SJCRH30 (cell line): ENCODE measurements around the gene SLC35E3. TPM values are rescaled to one million over a fixed set of nuclear protein-coding genes. Genes with fewer than 3 reads are reported as not detected.

ENCODE experiments used
- DNase-seq, 2 experiments: peaks; one replicate each; pipeline ENCODE4 v3.0.0-alpha.2; 2015 to 2020
- H3K27ac ChIP-seq: fragments of 250-450 bp; sonication (Bioruptor Pico); 2 replicates; pipeline ENCODE4 v1.5.1; 2020; ENCODE audit warnings: mild to moderate bottlenecking, moderate library complexity
- H3K27me3 ChIP-seq: fragments of 250-450 bp; sonication (Bioruptor Pico); 2 replicates; pipeline ENCODE4 v1.5.1; 2020; ENCODE audit warnings: mild to moderate bottlenecking, moderate library complexity
- H3K36me3 ChIP-seq: fragments of 250-450 bp; sonication (Bioruptor Pico); 2 replicates; pipeline ENCODE4 v1.5.1; 2020; ENCODE audit warnings: mild to moderate bottlenecking, moderate library complexity
- H3K4me1 ChIP-seq: fragments of 250-450 bp; sonication (Bioruptor Pico); 2 replicates; pipeline ENCODE4 v1.5.1; 2020; ENCODE audit warnings: mild to moderate bottlenecking, moderate library complexity
- H3K4me3 ChIP-seq: fragments of 250-450 bp; sonication (Bioruptor Pico); 2 replicates; pipeline ENCODE4 v1.5.1; 2020; ENCODE audit warnings: mild to moderate bottlenecking, moderate library complexity
- H3K9me3 ChIP-seq: fragments of 250-450 bp; sonication (Bioruptor Pico); replicated peaks from 2 replicates; pipeline ENCODE4 v1.5.1; 2020; ENCODE audit warnings: mild to moderate bottlenecking, moderate library complexity
- total RNA-seq: library from RNA; depleted of rRNA; stranded (reverse); fragments of >200 nt; shearing (Covaris generic); gene quantifications from 2 replicates; pipeline ENCODE4 v1.2.3, GENCODE V29; 2014

The SLC35E3 gene
- total RNA-seq, 1 experiment from 2014 or later, result 10.5 TPM

DNA sequence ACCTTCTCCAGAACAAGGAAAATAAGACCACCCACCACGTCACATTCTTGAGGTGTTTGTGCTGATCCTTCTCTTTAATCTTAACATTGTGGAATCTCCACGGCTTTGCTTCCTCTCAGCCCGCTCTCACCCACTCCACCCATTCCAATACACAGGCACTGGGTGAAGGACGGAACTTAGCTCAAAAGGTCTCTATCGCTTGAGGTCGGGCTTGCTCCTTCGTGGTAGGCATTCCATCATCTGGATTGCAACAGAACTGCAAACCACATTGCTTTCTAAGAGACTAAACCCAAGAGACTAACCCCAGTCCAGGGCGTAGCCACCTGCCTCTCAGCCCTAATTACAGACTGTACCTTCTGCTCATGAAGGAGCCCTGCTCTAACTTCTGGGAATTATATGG lies 38.0 kb downstream of the SLC35E3 start:
- Histone ChIP-seq H3K27ac (peak overlapping the region; percentile 28; the same call in 1 of the 2 replicates), H3K36me3 (no peaks in the 10 kb centered on the region), H3K4me1 (peaks cover 16% of the 10 kb centered on the region), H3K27me3 (no peaks in the 10 kb centered on the region), H3K9me3 (no peaks in the 10 kb centered on the region), H3K4me3 (no peak overlapping the region)
- DNase-seq, result peak; percentile 84 to 86

- no peak for DNase-seq
- Histone ChIP-seq H3K4me3 (no peak overlapping the region), H3K9me3 (no peaks in the 10 kb centered on the region), H3K27ac (no peak overlapping the region), H3K4me1 (peaks cover 16% of the 10 kb centered on the region), H3K36me3 (no peaks in the 10 kb centered on the region), H3K27me3 (no peaks in the 10 kb centered on the region)
Measured at GRCh38 chr12:68785358-68785757, 39.4 kb downstream of the SLC35E3 start.

- Histone ChIP-seq H3K4me1 (peaks cover 16% of the 10 kb centered on the region), H3K27me3 (no peaks in the 10 kb centered on the region), H3K27ac (no peak overlapping the region), H3K4me3 (no peak overlapping the region), H3K9me3 (no peaks in the 10 kb centered on the region), H3K36me3 (no peaks in the 10 kb centered on the region)
- no peak for DNase-seq
Measured at GRCh38 chr12:68785823-68786222, 39.8 kb downstream of the SLC35E3 start.

- Histone ChIP-seq H3K36me3 (no peaks in the 10 kb centered on the region), H3K4me3 (no peak overlapping the region), H3K9me3 (no peaks in the 10 kb centered on the region), H3K27me3 (no peaks in the 10 kb centered on the region), H3K4me1 (peaks cover 16% of the 10 kb centered on the region), H3K27ac (no peak overlapping the region)
- no peak for DNase-seq
Measured at GRCh38 chr12:68786929-68787328, 41.0 kb downstream of the SLC35E3 start.

GRCh38 chr12:68788554-68789143 lies 42.7 kb downstream of the SLC35E3 start:
- DNase-seq, result no peak
- Histone ChIP-seq H3K27ac (no peak overlapping the region), H3K36me3 (no peaks in the 10 kb centered on the region), H3K9me3 (no peaks in the 10 kb centered on the region), H3K4me1 (peaks cover 22% of the 10 kb centered on the region), H3K4me3 (no peak overlapping the region), H3K27me3 (no peaks in the 10 kb centered on the region)

- no peaks in the 10 kb centered on the region for H3K27me3 ChIP-seq
- H3K4me3 ChIP-seq, result no peak overlapping the region
- no peaks in the 10 kb centered on the region for H3K9me3 ChIP-seq
- peaks cover 25% of the 10 kb centered on the region for H3K4me1 ChIP-seq
- no peak for DNase-seq
- no peak overlapping the region for H3K27ac ChIP-seq
- no peaks in the 10 kb centered on the region for H3K36me3 ChIP-seq
Measured at GRCh38 chr12:68789144-68789878, 43.3 kb downstream of the SLC35E3 start.

GRCh38 chr12:68790081-68790951 lies 44.3 kb downstream of the SLC35E3 start:
- DNase-seq, result no peak
- no peak overlapping the region for H3K27ac ChIP-seq
- no peak overlapping the region for H3K4me3 ChIP-seq
- no peaks in the 10 kb centered on the region for H3K36me3 ChIP-seq
- no peaks in the 10 kb centered on the region for H3K27me3 ChIP-seq
- H3K4me1 ChIP-seq, result peaks cover 22% of the 10 kb centered on the region
- no peaks in the 10 kb centered on the region for H3K9me3 ChIP-seq

- no peak for DNase-seq
- Histone ChIP-seq H3K9me3 (no peaks in the 10 kb centered on the region), H3K36me3 (no peaks in the 10 kb centered on the region), H3K27me3 (no peaks in the 10 kb centered on the region), H3K4me3 (no peak overlapping the region), H3K27ac (no peak overlapping the region), H3K4me1 (peaks cover 22% of the 10 kb centered on the region)
Measured at GRCh38 chr12:68790952-68791234, 44.9 kb downstream of the SLC35E3 start.

DNA sequence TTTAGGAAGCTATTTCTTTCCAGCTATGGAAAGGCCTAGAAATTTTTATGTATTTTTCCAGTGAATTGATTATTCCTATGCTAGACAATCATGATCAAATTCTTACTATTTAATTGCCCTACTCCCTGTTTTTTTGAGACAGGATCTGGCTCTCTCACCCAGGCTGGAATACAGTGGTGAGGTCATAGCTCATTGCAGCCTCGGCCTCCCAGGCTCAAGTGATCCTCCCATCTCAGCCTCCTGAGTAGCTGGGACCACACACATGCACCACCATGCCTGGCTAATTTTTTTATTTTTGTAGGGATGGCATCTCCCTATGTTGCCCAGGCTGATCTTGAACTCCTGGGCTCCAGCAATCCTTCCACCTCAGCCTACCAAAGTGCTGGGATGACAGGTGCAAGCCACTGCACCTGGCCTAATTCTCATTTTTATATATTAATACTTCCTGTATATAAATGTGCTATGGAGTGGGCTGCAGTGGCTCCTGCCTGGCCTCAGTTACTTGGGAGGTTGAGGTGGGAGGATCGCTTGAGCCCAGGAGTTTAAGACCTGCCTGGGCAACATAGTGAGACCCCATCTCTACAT lies 46.0 kb downstream of the SLC35E3 start:
- no peak for DNase-seq
- Histone ChIP-seq H3K36me3 (no peaks in the 10 kb centered on the region), H3K9me3 (no peaks in the 10 kb centered on the region), H3K4me3 (no peak overlapping the region), H3K27me3 (no peaks in the 10 kb centered on the region), H3K4me1 (peaks cover 29% of the 10 kb centered on the region), H3K27ac (no peak overlapping the region)

DNA sequence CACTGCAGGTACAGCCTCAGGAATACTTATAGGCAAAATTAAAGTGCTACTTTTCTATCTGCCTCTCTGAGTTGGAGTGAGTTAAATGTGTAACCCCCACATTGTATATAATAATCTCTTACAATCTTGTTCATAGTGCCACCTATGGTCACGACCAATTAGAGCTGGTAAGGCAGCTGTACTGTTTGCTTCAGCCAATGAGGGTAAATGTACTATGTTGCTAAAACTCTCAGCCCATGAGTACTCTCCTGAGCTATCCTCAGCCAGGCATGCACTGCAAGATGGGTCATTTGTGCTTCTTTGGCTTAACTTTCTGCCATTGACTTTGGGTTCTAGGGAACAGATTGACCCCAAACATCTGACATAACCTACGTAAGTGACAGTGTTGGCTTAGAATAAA lies 47.0 kb downstream of the SLC35E3 start:
- Histone ChIP-seq H3K27ac (peak overlapping the region; percentile 84), H3K4me1 (peaks cover 29% of the 10 kb centered on the region), H3K9me3 (no peaks in the 10 kb centered on the region), H3K27me3 (no peaks in the 10 kb centered on the region), H3K36me3 (no peaks in the 10 kb centered on the region), H3K4me3 (no peak overlapping the region)
- DNase-seq, result peak; percentile 23 to 69

- peaks cover 29% of the 10 kb centered on the region for H3K4me1 ChIP-seq
- H3K9me3 ChIP-seq, result no peaks in the 10 kb centered on the region
- H3K36me3 ChIP-seq, result no peaks in the 10 kb centered on the region
- no peaks in the 10 kb centered on the region for H3K27me3 ChIP-seq
- no peak overlapping the region for H3K4me3 ChIP-seq
- no peak for DNase-seq
- peak overlapping the region; percentile 84 for H3K27ac ChIP-seq
Measured at GRCh38 chr12:68793436-68793835, 47.5 kb downstream of the SLC35E3 start.

GRCh38 chr12:68793975-68794652 lies 48.1 kb downstream of the SLC35E3 start:
- peaks cover 29% of the 10 kb centered on the region for H3K4me1 ChIP-seq
- no peak overlapping the region for H3K4me3 ChIP-seq
- DNase-seq, result peak; percentile 61 to 78
- H3K9me3 ChIP-seq, result no peaks in the 10 kb centered on the region
- H3K27ac ChIP-seq, result peak overlapping the region; percentile 84
- no peaks in the 10 kb centered on the region for H3K27me3 ChIP-seq
- H3K36me3 ChIP-seq, result no peaks in the 10 kb centered on the region

DNA sequence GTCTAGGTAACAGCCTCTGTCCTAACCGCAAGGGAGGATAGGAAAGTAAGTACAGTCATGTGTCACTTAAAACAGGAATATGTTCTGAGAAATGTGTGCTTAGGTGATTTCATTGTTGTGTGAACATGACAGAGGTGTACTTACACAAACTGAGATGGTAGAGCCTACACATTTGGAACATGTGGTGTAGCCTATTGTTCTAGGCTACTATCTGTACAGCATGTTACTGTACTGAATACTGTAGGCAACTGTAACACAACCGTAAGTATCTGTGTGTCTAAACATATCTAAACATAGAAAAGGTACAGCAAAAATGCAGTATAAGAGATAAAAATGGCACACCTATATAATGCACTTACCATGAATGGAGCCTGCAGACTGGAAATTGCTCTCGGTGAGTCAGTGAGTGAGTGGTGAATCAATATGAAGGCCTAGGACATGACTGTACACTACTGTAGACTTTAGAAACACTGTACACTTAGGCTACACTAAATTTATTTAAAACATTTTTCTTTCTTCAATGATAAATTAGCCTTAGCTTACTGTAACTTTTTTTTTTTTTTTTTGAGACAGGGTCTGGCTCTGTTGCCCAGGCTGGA lies 48.8 kb downstream of the SLC35E3 start:
- H3K27ac ChIP-seq, result peak overlapping the region; percentile 84
- H3K27me3 ChIP-seq, result no peaks in the 10 kb centered on the region
- H3K36me3 ChIP-seq, result no peaks in the 10 kb centered on the region
- peaks cover 29% of the 10 kb centered on the region for H3K4me1 ChIP-seq
- no peaks in the 10 kb centered on the region for H3K9me3 ChIP-seq
- H3K4me3 ChIP-seq, result no peak overlapping the region
- no peak for DNase-seq

DNA sequence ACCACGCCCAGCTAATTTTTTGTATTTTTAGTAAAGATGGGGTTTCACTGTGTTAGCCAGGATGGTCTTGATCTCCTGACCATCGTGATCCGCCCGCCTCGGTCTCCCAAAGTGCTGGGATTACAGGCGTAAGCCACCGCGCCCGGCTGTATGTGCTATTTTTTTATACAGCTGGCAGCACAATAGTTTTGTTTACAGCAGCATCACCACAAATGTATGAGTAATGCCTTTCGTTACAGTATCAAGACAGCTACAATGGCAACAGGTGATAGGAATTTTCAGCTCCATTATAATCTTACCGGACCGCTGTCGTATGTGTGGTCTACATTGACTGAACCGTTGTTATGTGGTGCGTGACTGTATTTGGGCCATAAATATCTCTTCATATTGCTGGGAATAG lies 50.4 kb downstream of the SLC35E3 start:
- Histone ChIP-seq H3K27me3 (no peaks in the 10 kb centered on the region), H3K9me3 (no peaks in the 10 kb centered on the region), H3K4me3 (no peak overlapping the region), H3K4me1 (peaks cover 29% of the 10 kb centered on the region), H3K27ac (peak overlapping the region; percentile 59), H3K36me3 (no peaks in the 10 kb centered on the region)
- peak; percentile 71 to 83 for DNase-seq
